ENCODE results near the gene CCDC127.

GRCh38 chr5:172841-173251 lies 45.1 kb downstream of the CCDC127 start:
- no peak for TF ChIP-seq MAX (IDR thresholded peaks at IDR 0.05)
- TF ChIP-seq NFIC (IDR thresholded peaks at IDR 0.05) = no peak
- no peak for TF ChIP-seq FOXM1 (IDR thresholded peaks at IDR 0.05; ENCODE audit: borderline replicate concordance, low read depth)
- no peak for TF ChIP-seq CEBPB (IDR thresholded peaks at IDR 0.05)
- TF ChIP-seq EGR1 (IDR thresholded peaks at IDR 0.05) = no peak
- TF ChIP-seq REST (IDR thresholded peaks at IDR 0.05; ENCODE audit: low read depth) = no peak
- no peak for TF ChIP-seq TEAD4 (IDR thresholded peaks at IDR 0.05)
- TF ChIP-seq EP300 (IDR thresholded peaks at IDR 0.05; ENCODE audit: borderline replicate concordance) = no peak
- no peak for TF ChIP-seq USF1 (IDR thresholded peaks at IDR 0.05)
- TF ChIP-seq CREB1 (IDR thresholded peaks at IDR 0.05; ENCODE audit: low read depth) = no peak
